ENCODE data around the gene DNAH17. TPM values are rescaled to one million over a fixed set of nuclear protein-coding genes. Genes with fewer than 3 reads are reported as not detected.

DNAH17 gene
- total RNA-seq = under 0.01 and 0.09 TPM in 2 replicates

GRCh38 chr17:78577296-78577695 lies at the start of gene DNAH17:
Gene DNAH17 (minus strand): TSS chr17:78577396. CDS start chr17:78575057, 2,339 bp downstream.

GRCh38 chr17:78378225-78379130 lies 198.7 kb downstream of the DNAH17 start, which contains the start of gene PGS1:
Gene PGS1 (plus strand): TSS chr17:78378649. CDS start chr17:78378666, 17 bp downstream.

Other genes with a start within 250 kb of the DNAH17 start
- 25.6 and 28.9 TPM in 2 replicates for gene SOCS3, start 217.3 kb downstream of the DNAH17 start, total RNA-seq
- 33.9 and 45.0 TPM in 2 replicates for gene PGS1, start 198.7 kb downstream of the DNAH17 start, total RNA-seq
- 32.3 and 33.4 TPM in 2 replicates for gene CYTH1, start 204.9 kb upstream of the DNAH17 start, total RNA-seq